Neural cell (in vitro differentiated cells): ENCODE results near the gene SSR2. TPM values are rescaled to one million over a fixed set of nuclear protein-coding genes. Genes with fewer than 3 reads are reported as not detected.

Source experiments
- H2AFZ ChIP-seq: fragments of 200-600, 300-800 bp; sonication (generic), shearing (Covaris generic); 2 replicates; pipeline ENCODE4 v1.6.0; 2014; ENCODE audit warnings: low read depth, mild to moderate bottlenecking, antibody characterized with exemption, low read length, moderate library complexity
- H3F3A ChIP-seq: fragments of 200-600 bp; shearing (Covaris generic); 2 replicates; pipeline ENCODE4 v1.6.1; 2016; ENCODE audit warnings: mild to moderate bottlenecking, moderate library complexity, mixed read lengths, antibody characterized with exemption, low read length; ENCODE audit not compliant: insufficient read depth, poor library complexity, severe bottlenecking
- H3K27ac ChIP-seq: fragments of 200-600, 300-800 bp; sonication (generic), shearing (Covaris generic); 2 replicates; pipeline ENCODE4 v1.5.1; 2014; ENCODE audit warnings: mild to moderate bottlenecking, low read length, moderate library complexity
- H3K27me3 ChIP-seq: fragments of 300-800, 200-600 bp; sonication (generic), shearing (Covaris generic); 2 replicates; pipeline ENCODE4 v1.6.0; 2014; ENCODE audit warnings: mild to moderate bottlenecking, low read depth, low read length, moderate library complexity; ENCODE audit not compliant: insufficient read depth
- H3K36me3 ChIP-seq: fragments of 300-800, 200-600 bp; sonication (generic), shearing (Covaris generic); 2 replicates; pipeline ENCODE4 v1.5.1; 2014; ENCODE audit warnings: mild to moderate bottlenecking, antibody characterized with exemption, low read length, moderate library complexity; ENCODE audit not compliant: insufficient read depth
- H3K4me2 ChIP-seq: fragments of 300-800, 200-600 bp; sonication (generic), shearing (Covaris generic); 2 replicates; pipeline ENCODE4 v1.6.0; 2014; ENCODE audit warnings: mild to moderate bottlenecking, low read length
- H3K4me3 ChIP-seq: fragments of 300-800, 200-600 bp; sonication (generic), shearing (Covaris generic); 2 replicates; pipeline ENCODE4 v1.5.1; 2014; ENCODE audit warnings: mild to moderate bottlenecking, low read length, moderate library complexity
- H3K79me2 ChIP-seq: fragments of 200-600 bp; shearing (Covaris generic); replicated peaks from 2 replicates; pipeline ENCODE4 v1.6.0; 2014; ENCODE audit warnings: mild to moderate bottlenecking, low read length, moderate library complexity; ENCODE audit not compliant: insufficient read depth
- H3K9ac ChIP-seq: fragments of 300-800, 200-600 bp; sonication (generic), shearing (Covaris generic); 2 replicates; pipeline ENCODE4 v1.6.1; 2016; ENCODE audit warnings: mild to moderate bottlenecking, low read length, mixed read lengths
- H3K9me2 ChIP-seq: fragments of 200-600 bp; shearing (Covaris generic); 2 replicates; pipeline ENCODE4 v1.6.1; 2016; ENCODE audit warnings: mild to moderate bottlenecking, low read length, mixed read lengths; ENCODE audit not compliant: insufficient read depth
- H3K9me3 ChIP-seq: fragments of 200-600, 300-800 bp; sonication (generic), shearing (Covaris generic); 2 replicates; pipeline ENCODE4 v1.6.1; 2016; ENCODE audit warnings: mild to moderate bottlenecking, mixed run types, low read length, moderate library complexity, mixed read lengths
- H4K20me1 ChIP-seq: fragments of 200-600 bp; shearing (Covaris generic); 2 replicates; pipeline ENCODE4 v1.6.1; 2016; ENCODE audit warnings: mild to moderate bottlenecking, mixed run types; ENCODE audit not compliant: insufficient read depth
- CTCF ChIP-seq: fragments of 450-650 bp; IDR thresholded peaks from 2 replicates; pipeline ENCODE4 v1.5.1; 2014; ENCODE audit warnings: antibody characterized with exemption, mild to moderate bottlenecking, moderate library complexity; ENCODE audit not compliant: poor library complexity, severe bottlenecking
- EP300 ChIP-seq: fragments of 450-650 bp; conservative IDR thresholded peaks from 2 replicates; pipeline ENCODE4 v1.6.1; 2014; ENCODE audit warnings: antibody characterized with exemption, mild to moderate bottlenecking, moderate library complexity; ENCODE audit not compliant: poor library complexity, severe bottlenecking
- EZH2 ChIP-seq: fragments of 200-600, 300-800 bp; shearing (Covaris generic), sonication (generic); IDR thresholded peaks from 2 replicates; pipeline ENCODE4 v1.6.1; 2014; ENCODE audit warnings: antibody characterized with exemption, low read length, borderline replicate concordance, mild to moderate bottlenecking; ENCODE audit not compliant: insufficient read depth, poor library complexity, severe bottlenecking
- MXI1 ChIP-seq: fragments of 450-650 bp; conservative IDR thresholded peaks from 2 replicates; pipeline ENCODE4 v1.6.1; 2014; ENCODE audit warnings: antibody characterized with exemption, mild to moderate bottlenecking; ENCODE audit not compliant: poor library complexity, severe bottlenecking
- POLR2AphosphoS5 ChIP-seq: IDR thresholded peaks from 2 replicates; pipeline ENCODE4 v1.6.1; 2012
- RAD21 ChIP-seq: fragments of 450-650 bp; conservative IDR thresholded peaks from 2 replicates; pipeline ENCODE4 v1.6.1; 2014; ENCODE audit warnings: antibody characterized with exemption, mild to moderate bottlenecking, moderate library complexity
- REST ChIP-seq: IDR thresholded peaks from 2 replicates; pipeline ENCODE4 v1.6.1; 2012; ENCODE audit warnings: borderline replicate concordance
- SMC3 ChIP-seq: fragments of 450-650 bp; conservative IDR thresholded peaks from 2 replicates; pipeline ENCODE4 v1.6.1; 2014; ENCODE audit warnings: antibody characterized with exemption, mild to moderate bottlenecking, moderate library complexity; ENCODE audit not compliant: poor library complexity
- TAF1 ChIP-seq: IDR thresholded peaks from 2 replicates; pipeline ENCODE4 v1.6.1; 2012; ENCODE audit warnings: low read depth
- polyA plus RNA-seq: library from polyadenylated mRNA; depleted of rRNA; stranded (reverse); fragments of >200 nt; gene quantifications from 2 replicates; pipeline ENCODE4 v1.2.3, GENCODE V29; 2014

SSR2 gene
- polyA plus RNA-seq, 1 donor from 2014 or later: 473 TPM

- peaks cover 3% of the 10 kb centered on the region for H3F3A ChIP-seq
- no peaks in the 10 kb centered on the region for H3K36me3 ChIP-seq
- no peak overlapping the region for H2AFZ ChIP-seq
- no peaks in the 10 kb centered on the region for H3K9me3 ChIP-seq
- no peaks in the 10 kb centered on the region for H4K20me1 ChIP-seq
- peaks cover 25% of the 10 kb centered on the region for H3K79me2 ChIP-seq
- H3K9ac ChIP-seq: no peak overlapping the region
- no peak overlapping the region for H3K27ac ChIP-seq
- no peaks in the 10 kb centered on the region for H3K9me2 ChIP-seq
- no peak for TF ChIP-seq SMC3
- no peak for TF ChIP-seq CTCF
- TF ChIP-seq EZH2: no peak
- no peak for TF ChIP-seq TAF1
- no peak for TF ChIP-seq POLR2AphosphoS5
- TF ChIP-seq MXI1: no peak
- no peak for TF ChIP-seq EP300
- no peak for TF ChIP-seq RAD21
- TF ChIP-seq REST: no peak
- H3K4me3 ChIP-seq: no peak overlapping the region
- H3K27me3 ChIP-seq: no peaks in the 10 kb centered on the region
- H3K4me2 ChIP-seq: no peak overlapping the region
Measured at GRCh38 chr1:156056326-156056849, 35.6 kb upstream of the SSR2 start.

DNA sequence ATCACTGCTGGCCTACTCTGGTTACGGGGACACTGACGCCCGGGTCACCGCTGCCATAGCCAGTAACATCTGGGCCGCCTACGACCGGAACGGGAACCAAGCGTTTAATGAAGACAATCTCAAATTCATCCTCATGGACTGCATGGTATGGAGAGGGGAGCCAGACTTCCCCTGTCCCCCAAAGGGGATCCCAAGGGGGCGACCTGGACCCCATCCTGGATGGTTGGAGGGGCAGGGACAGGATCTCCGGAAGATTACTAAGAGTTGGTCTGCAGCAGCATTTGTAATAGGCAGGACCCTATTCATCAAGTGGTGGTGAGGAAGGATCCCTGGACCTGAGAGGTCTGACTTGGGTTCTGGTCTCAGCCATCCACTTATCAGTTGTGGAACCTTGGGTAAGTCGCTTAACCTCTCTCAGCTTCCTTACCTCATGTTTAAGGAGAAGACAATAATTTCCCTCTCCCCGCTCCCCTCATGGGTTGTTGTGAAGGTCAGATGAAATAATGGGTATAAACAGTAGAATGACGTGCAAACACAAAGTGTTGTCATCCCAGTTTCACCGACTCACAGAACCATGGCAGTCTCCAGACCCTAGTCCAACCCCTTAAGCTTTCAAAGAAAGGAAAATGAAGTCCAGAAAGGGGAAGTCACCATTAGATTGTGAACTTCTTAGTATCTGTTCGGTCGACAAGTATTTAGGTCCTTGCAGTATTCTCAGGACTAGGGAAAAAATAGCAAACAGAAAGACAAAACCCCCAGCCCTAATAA lies 34.7 kb upstream of the SSR2 start:
- H3F3A ChIP-seq: peaks cover 3% of the 10 kb centered on the region
- peak overlapping the region; percentile 96 for H3K9ac ChIP-seq
- peak overlapping the region; percentile 76 for H3K4me2 ChIP-seq
- H2AFZ ChIP-seq: peak overlapping the region; percentile 63
- no peaks in the 10 kb centered on the region for H3K9me3 ChIP-seq
- peak overlapping the region; percentile 94 for H3K27ac ChIP-seq
- H3K27me3 ChIP-seq: no peaks in the 10 kb centered on the region
- no peaks in the 10 kb centered on the region for H3K9me2 ChIP-seq
- no peaks in the 10 kb centered on the region for H3K36me3 ChIP-seq
- peak overlapping the region; percentile 82 for H3K4me3 ChIP-seq
- no peaks in the 10 kb centered on the region for H4K20me1 ChIP-seq
- H3K79me2 ChIP-seq: peaks cover 25% of the 10 kb centered on the region
- no peak for TF ChIP-seq SMC3
- TF ChIP-seq CTCF: no peak
- TF ChIP-seq EP300: no peak
- no peak for TF ChIP-seq REST
- TF ChIP-seq TAF1: no peak
- TF ChIP-seq EZH2: no peak
- no peak for TF ChIP-seq RAD21
- no peak for TF ChIP-seq MXI1
- TF ChIP-seq POLR2AphosphoS5: no peak
